HG02852 (cell line): ENCODE data around the gene ASIC1.

Source experiments
- ATAC-seq: cut with Tn5 transposase; IDR thresholded peaks from one replicate; pipeline ENCODE4 v1.9.1; 2021; ENCODE audit warnings: mild to moderate bottlenecking, moderate library complexity; ENCODE audit not compliant: unreplicated experiment

The ASIC1 gene

GRCh38 chr12:50104417-50105366, 47.3 kb downstream of the ASIC1 start:
- no peak for ATAC-seq

- no peak for ATAC-seq
Observed at GRCh38 chr12:50105913-50106450, 48.6 kb downstream of the ASIC1 start.

GRCh38 chr12:50106907-50107306, 49.5 kb downstream of the ASIC1 start:
- no peak for ATAC-seq

GRCh38 chr12:50107416-50108268, 50.2 kb downstream of the ASIC1 start:
- ATAC-seq, result no peak

GRCh38 chr12:50109319-50109718, 51.9 kb downstream of the ASIC1 start:
- ATAC-seq, result no peak

GRCh38 chr12:50110127-50110761, 52.8 kb downstream of the ASIC1 start:
- no peak for ATAC-seq

- no peak for ATAC-seq
Observed at GRCh38 chr12:50110762-50111351, 53.5 kb downstream of the ASIC1 start.

GRCh38 chr12:50111395-50111692, 53.9 kb downstream of the ASIC1 start:
- ATAC-seq, result peak; percentile 1

GRCh38 chr12:50111693-50112455, 54.5 kb downstream of the ASIC1 start, which contains the start of gene COX14:
Gene COX14 (plus strand): TSS chr12:50112236. CDS start chr12:50120044, 7,808 bp downstream.
- peak; percentile 75 for ATAC-seq

- peak; percentile 3 for ATAC-seq
Observed at GRCh38 chr12:50112456-50113218, 55.2 kb downstream of the ASIC1 start.

GRCh38 chr12:50117057-50117622, 59.7 kb downstream of the ASIC1 start:
- ATAC-seq, result no peak

- no peak for ATAC-seq
Observed at GRCh38 chr12:50119387-50119786, 62.0 kb downstream of the ASIC1 start.

- no peak for ATAC-seq
Observed at GRCh38 chr12:50120521-50120920, 63.1 kb downstream of the ASIC1 start.

- no peak for ATAC-seq
Observed at GRCh38 chr12:50120953-50121352, 63.6 kb downstream of the ASIC1 start.

- no peak for ATAC-seq
Observed at GRCh38 chr12:50121641-50122040, 64.2 kb downstream of the ASIC1 start.

- ATAC-seq, result no peak
Observed at GRCh38 chr12:50123203-50123602, 65.8 kb downstream of the ASIC1 start.

- ATAC-seq, result no peak
Observed at GRCh38 chr12:50127546-50127945, 70.2 kb downstream of the ASIC1 start.

- no peak for ATAC-seq
Observed at GRCh38 chr12:50129290-50129689, 71.9 kb downstream of the ASIC1 start.
